Left lobe of liver (tissue), 2 donors: ENCODE results near the gene PSMD1. TPM values are rescaled to one million over a fixed set of nuclear protein-coding genes. Genes with fewer than 3 reads are reported as not detected.
"Not testable (repeated sequence)": the region's sequence is repeated elsewhere in the genome, so short reads cannot be mapped to it uniquely, and the experiment has no call there.

ENCODE experiments used
- ATAC-seq: fragments of 200-7000 bp; cut with Tn5 transposase; one replicate; pipeline ENCODE4 v1.9.1; 2020; ENCODE audit warnings: mild to moderate bottlenecking, moderate library complexity
- DNase-seq: peaks from one replicate; pipeline ENCODE4 v3.0.0-alpha.2; 2020; ENCODE audit warnings: low spot score
- total RNA-seq: library from RNA; stranded (reverse); gene quantifications from one replicate; pipeline ENCODE4 v1.2.1, GENCODE V29; 2021
- donor health status: DM: no; HTN: no; CAD: no; lungs with moderate emphysema.
- donor health status: DM: no; HTN: yes; CAD: no.

The PSMD1 gene
- total RNA-seq, 1 donor from 2014 or later = 41.3 TPM

GRCh38 chr2:231052494-231053451 is 3.9 kb upstream of the PSMD1 start:
- ATAC-seq = peak; percentile 62
- peak; percentile 86 for DNase-seq

GRCh38 chr2:231053846-231054245 is 2.8 kb upstream of the PSMD1 start:
- no peak for DNase-seq
- no peak for ATAC-seq

- DNase-seq = no peak
Observed at GRCh38 chr2:231057590-231057989, 923 bp downstream of the PSMD1 start.

GRCh38 chr2:231058761-231059550 is 2.3 kb downstream of the PSMD1 start:
- ATAC-seq (peak; percentile 8), DNase-seq (no peak)

More at GRCh38 chr2:231057590-231057989, 923 bp downstream of the PSMD1 start:
- ATAC-seq = no peak

GRCh38 chr2:231059756-231060155 is 3.1 kb downstream of the PSMD1 start:
- no peak for ATAC-seq
- DNase-seq = no peak

GRCh38 chr2:231062776-231063175 is 6.1 kb downstream of the PSMD1 start:
- ATAC-seq (no peak), DNase-seq (no peak)

- ATAC-seq (no peak), DNase-seq (no peak)
Observed at GRCh38 chr2:231063347-231063746, 6.7 kb downstream of the PSMD1 start.

GRCh38 chr2:231065966-231066365 is 9.3 kb downstream of the PSMD1 start:
- DNase-seq (no peak), ATAC-seq (no peak)

- not testable (repeated sequence) for ATAC-seq, DNase-seq
Observed at GRCh38 chr2:231067531-231067930, 10.9 kb downstream of the PSMD1 start.

- ATAC-seq (peak; percentile 82), DNase-seq (no peak)
Observed at GRCh38 chr2:231068525-231069222, 12.0 kb downstream of the PSMD1 start.

- ATAC-seq = no peak
Observed at GRCh38 chr2:231069379-231070054, 12.8 kb downstream of the PSMD1 start.

GRCh38 chr2:231084565-231084964 is 27.9 kb downstream of the PSMD1 start:
- DNase-seq = no peak

More at GRCh38 chr2:231069379-231070054, 12.8 kb downstream of the PSMD1 start:
- DNase-seq = no peak

GRCh38 chr2:231088754-231089153 is 32.1 kb downstream of the PSMD1 start:
- DNase-seq = no peak

More at GRCh38 chr2:231084565-231084964, 27.9 kb downstream of the PSMD1 start:
- no peak for ATAC-seq

GRCh38 chr2:231093933-231094332 is 37.3 kb downstream of the PSMD1 start:
- DNase-seq (no peak), ATAC-seq (no peak)

More at GRCh38 chr2:231088754-231089153, 32.1 kb downstream of the PSMD1 start:
- no peak for ATAC-seq

GRCh38 chr2:231094736-231095346 is 38.2 kb downstream of the PSMD1 start:
- no peak for DNase-seq
- ATAC-seq = no peak

GRCh38 chr2:231099918-231100317 is 43.3 kb downstream of the PSMD1 start:
- ATAC-seq = no peak
- no peak for DNase-seq

- not testable (repeated sequence) for ATAC-seq, DNase-seq
Observed at GRCh38 chr2:231100321-231100720, 43.7 kb downstream of the PSMD1 start.

GRCh38 chr2:231100990-231101389 is 44.3 kb downstream of the PSMD1 start:
- DNase-seq (no peak), ATAC-seq (peak; percentile 19)

- DNase-seq (no peak), ATAC-seq (no peak)
Observed at GRCh38 chr2:231102772-231103171, 46.1 kb downstream of the PSMD1 start.
